NCI-H1092 (cell line): ENCODE results near the gene ARHGAP19.

Experiments used
- DNase-seq: peaks from one replicate; lab custom pipeline; 2025; lab: John Stamatoyannopoulos, UW

The ARHGAP19 gene

DNA sequence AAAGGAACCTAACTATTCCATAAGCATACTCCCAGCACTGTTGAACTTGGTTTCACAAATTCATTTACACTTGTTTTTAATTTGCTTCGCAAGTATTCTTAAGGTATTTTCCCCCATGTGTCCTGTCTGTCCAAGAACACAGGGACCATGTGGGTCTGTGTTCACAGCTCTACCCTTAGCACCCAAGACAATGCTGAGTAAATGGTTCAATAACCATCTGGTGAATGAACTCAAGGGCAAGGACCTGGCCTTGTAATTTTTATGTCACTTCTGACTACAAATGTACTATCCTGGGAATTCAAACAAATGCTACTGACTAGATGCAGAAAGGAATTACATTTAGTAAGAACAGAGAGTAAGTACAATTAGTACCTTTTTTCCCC is 63.7 kb downstream of the ARHGAP19 start:
- DNase-seq, result no peak

DNA sequence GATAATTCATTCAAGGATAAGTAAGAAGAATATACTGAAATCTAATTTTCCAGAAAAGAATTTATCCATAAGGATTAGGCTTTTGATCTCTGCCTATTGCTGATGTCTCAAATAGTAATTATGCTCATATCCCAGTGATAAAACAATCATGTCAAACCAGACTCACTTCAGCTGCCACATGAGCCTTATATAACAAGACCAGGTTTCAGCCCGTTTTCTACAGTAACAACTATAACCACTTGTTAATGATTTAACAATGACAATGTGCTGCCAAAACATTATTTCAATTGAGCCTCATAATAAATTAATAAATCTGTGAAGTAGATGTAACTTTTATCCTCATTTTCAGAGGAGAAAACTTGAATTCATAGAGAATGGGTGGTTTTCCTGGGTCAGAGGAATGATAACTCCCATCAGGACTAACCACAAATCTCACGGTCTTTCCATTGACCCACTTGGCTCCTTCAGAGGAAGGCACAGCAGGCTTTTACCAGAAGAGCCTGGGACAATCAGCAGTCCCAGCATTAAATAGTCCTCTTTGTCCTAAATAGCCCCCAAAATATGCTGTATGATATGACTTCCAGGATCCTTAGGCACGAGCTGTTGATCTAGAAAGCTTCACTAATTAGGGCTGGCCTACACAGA is 64.2 kb downstream of the ARHGAP19 start:
- no peak for DNase-seq

DNA sequence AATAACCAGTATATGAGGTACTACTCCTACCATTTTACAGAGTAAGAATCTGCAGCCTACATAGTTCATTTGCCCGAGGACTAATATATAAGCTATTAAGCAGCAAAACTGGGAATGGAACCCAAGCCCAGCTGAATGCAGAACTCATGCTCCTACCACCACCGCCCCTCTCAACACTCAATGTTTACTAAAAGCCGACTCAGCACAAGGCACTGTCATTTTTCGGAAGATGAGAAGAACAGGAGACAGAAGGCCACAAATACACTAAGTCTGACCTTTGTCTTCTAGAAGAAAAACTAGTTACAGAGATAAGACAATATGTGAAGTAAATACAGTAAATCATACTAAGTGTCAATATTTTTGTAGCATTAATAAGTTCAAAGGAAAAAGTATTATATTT is 66.0 kb downstream of the ARHGAP19 start:
- DNase-seq, result no peak

DNA sequence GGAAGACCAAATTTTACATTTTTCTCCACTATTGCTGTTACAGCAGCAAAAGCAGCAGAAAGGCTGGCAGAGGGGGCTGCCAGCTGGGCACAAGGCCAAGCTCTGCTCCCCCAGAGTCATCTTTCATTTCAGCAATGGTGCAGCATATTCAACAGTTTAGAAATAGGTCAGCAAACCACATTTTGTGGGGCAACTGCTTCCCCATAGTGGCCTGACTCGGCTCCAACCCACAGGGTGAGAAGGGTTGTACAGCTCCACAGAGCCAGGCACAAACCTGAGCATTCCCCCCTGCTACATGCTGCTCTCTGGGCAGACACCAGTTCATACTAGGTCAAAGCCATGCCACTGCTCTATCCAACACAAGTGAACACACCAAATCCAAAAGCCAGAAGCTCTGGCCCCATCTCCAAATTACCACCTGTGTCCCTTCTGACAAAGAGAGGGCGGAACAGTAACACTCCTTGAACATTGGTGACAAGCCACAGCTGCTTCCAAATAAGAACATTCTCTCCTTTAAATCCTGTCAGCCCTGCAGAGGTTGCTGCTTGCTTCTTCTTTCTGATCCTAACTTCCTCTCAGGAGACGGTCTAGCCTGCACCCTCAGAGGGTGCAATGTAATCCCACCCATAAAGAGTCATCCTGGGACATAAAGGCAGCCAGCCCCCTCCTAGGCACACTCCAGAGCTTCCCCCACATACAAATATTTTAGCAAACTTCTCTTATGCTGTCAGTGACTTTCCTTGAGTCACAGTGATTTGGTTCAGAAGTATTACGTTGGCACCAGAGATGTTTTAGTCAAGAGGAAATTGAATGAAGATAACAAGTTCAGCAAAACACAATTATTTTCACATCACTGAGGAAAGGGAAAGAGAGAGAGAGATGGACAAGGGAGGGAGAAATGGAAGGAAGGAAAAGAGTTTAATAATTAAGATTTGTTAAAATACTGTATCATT is 67.7 kb downstream of the ARHGAP19 start:
- DNase-seq, result no peak

DNA sequence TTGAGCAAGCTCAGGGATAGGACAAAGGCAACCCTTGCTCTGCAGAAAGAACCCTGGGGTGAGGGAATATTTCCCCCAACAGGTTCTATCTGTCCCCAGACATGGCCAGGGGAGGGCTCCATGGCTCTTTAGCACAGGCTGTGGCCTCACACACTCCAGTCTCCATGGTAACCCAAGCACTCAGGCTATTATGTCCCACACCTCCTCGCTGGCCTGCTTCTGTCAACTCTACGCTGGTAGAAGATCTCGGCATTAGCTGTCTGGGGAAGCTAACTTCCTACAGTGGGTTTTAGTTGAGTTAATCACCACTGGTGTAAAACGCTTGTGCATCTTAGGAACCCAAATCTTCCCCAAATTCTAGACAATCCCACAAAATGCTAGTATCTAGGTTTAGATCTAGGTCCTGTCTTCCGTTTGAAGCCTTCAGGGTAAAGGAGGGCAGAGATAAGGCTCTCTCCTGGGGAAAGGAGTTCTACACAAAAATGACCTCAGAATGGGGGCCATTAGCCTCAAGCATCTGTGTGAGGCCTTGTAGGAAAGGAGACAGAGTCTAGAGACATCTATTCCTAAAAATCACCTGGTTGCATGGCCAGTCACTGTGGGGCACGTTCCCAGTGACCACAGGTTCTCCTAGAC is 70.0 kb downstream of the ARHGAP19 start:
- peak; percentile 10 for DNase-seq

DNA sequence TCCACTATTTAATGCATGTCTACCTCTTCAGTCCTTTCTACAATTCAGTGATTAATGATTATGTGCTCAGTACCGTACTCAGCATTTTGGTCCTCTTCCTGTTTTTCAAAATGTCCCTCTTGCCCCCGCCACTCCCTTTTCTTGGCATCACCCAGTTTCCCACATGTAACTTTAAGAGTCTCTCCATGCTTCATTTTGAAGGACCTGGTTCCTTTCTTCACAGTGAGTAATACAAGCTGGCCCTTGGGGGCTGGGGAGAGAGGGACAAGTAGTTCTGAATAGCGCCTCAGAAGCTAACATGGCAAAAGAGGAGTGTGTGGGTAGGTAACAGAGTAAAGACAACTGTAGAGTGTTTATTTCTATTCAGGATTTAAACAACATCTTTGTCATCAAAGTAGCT is 72.1 kb downstream of the ARHGAP19 start:
- DNase-seq, result no peak

DNA sequence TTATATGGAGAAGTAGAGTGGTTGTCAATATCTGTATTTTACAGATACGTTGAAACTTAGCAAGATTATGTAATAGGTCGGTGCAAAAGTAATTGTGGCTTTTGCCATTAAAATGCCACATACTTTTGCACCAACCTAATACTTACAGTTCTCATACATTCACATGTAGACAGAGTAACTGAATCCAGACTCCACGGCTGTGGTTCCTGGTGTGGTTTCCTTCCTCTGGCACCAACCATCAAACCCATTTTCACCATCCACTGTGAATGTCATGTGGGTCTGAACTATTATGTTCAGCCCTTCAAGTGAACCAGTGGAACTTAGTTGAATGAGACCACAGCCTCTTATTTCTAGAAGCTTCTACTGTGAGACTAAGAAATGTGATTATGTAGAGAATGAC is 75.1 kb downstream of the ARHGAP19 start:
- DNase-seq, result no peak

DNA sequence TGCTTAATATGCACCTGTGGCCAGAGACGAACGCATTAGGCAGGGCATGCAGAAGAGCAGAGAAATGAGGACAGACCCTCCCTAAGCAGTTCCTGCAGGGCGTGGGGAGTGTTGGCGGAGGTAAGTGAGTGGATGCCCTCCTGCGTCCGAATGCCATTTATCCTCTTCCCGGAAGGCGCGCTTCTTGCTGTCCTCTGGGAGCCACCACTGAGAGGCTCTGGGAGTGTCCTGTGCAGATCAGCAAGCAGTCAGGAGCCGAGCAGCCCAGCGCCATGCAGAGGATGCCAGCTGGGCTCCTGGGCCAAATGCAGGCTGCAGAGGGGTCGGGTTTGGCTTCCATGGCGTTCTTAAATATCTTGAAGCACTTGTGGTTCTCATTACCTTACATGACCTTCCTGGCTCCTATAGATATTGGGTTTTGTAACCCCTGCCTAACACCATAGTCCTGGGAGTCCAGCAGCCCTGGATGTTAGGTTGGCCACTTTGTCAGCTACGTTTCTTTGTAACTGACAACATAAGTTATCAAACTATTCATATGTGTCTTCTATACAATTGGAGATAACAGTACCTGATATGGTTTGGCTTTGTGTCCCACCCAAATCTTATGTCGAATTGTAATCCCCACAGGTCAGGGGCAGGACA is 76.7 kb downstream of the ARHGAP19 start:
- DNase-seq, result no peak

DNA sequence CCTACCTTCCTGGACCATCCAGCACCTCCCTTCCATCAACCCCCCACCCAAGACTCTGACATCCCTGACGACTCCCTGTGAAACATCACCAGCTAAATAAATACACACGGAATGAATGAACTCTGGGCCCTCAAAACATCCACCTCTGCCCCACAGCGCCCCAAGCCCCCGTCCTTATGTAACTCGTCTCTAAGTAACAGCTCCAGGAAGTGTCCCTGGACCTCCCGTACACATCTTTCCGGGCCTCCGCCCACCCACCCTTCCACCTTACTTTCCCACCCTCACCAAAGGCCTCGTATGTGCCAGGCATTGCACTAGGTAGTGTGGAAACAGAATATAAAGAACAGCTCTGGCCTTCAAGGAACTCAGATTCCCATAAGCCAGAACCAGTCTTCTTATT is 79.0 kb downstream of the ARHGAP19 start:
- DNase-seq, result no peak

DNA sequence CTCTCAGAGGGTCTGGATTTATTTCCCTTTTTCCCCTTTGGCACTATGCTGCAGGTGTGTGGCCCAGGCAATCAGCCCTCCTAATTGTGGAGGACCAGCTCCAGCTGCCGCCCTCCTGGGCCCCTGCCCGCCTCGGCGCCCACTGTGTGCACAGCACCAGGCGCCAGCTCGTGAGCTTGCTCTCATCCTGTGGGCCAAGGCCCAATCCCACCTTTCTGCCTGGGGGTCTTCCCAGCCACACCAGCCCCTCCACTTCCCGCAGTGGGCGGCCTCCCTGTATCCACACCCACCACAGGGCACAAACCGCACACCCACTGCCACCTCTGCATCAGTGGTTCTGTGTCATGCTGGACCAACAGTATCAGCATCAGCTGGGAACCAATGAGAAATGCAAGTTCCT is 81.2 kb downstream of the ARHGAP19 start:
- DNase-seq, result no peak

DNA sequence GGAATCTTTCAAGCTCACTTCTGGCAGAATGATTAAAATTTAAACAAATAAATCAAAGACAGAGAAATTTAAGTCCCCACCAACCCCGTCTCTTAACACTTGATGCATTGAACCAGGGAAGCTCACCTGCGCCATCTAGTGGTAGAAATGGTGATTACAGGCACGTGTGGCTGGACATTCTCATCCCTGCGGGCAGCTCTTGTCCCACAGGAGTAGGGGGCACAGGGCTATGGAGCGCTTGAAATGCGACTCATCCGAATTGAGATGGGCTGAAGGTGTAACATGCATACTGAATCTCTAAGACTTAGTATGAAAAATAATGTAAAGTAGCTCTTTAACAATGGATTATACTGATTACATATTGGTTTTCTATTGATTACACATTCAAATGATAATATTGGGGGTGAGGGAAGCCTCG is 81.9 kb downstream of the ARHGAP19 start:
- peak; percentile 36 for DNase-seq

DNA sequence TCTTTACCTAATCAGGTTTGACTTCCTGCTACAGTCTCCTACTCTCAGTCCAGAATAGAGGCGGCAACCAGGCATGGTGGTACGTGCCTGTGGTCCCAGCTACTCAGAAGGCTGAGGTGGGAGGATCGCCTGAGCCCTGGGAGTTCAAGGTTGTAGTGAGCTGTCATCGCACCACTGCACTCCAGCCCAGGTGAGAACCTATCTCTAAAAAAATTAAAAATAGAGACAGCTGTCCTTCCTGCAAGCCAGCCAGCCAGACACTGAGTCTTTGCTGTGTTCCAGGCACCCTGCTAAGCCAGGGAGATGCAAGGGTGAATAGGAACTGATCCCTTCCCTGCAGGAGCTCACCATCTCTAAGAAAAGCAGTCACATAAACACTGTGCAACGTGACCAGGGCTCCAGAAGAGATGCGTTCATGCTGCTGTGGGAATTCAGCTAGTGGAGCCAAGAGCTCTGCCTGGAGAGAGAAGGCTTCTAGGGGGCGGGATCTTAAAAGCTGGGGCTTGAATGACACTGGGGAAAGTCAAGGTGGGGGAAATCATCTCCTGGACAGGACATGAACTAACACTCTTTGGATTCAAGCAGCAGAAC is 84.6 kb downstream of the ARHGAP19 start:
- no peak for DNase-seq

DNA sequence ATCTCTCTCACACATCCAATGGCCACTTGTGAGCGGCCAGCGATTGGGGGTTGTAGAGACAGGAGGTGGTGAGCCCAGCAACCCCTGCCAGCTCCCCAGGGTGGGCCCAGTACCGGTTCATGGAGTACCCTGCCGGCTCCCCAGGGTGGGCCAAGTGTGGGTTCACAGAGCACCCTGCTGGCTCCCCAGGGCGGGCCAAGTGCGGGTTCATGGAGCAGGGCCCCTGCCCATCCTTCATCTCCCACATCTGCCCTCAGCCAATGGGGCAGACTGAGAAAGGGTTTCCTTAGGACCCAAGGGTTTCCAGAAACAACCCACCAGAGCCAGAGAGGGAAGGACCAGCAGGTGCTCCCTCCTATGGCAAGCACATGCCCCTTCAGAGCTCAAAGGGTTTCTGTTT is 85.3 kb downstream of the ARHGAP19 start:
- DNase-seq, result no peak

DNA sequence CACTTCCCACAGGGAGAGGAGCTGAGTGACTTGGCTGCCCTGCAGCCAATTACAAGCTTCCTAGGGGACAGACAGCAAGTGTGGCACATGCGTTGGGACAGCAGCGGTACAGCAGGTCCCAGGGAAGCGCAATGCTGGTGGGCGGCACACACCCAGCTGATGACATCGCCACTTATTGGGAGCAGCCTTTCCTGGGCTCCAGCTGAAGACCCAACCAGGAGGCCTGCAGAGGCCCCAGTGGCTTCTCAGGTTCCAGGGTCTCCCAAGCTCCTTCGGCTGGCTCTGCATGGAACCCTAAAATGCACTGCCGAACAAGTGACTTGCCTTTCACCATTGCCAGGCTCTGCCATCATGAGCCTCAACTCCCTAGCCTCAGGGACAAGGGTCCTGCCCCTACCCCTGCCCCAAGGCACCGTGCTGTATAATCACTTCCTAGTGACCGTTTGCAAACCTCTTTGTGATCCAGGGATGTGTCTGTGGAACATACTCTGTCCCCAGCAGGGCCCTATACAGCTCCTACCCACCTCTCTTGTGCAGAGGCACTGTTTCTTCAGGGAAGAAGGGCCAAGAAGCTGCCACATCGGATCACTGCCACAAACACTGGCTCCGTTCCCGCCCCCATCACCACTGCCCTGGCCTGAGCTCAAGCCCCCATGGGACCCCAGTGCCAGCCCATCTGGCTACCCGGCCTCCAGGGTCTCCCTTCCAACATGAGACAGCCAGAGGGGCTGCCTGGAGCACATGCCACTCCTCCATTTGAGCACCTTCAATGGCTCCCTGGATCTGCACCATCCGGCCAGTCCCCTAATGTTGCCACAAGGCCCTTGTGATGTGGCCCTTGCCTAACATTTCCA is 87.4 kb downstream of the ARHGAP19 start:
- no peak for DNase-seq

DNA sequence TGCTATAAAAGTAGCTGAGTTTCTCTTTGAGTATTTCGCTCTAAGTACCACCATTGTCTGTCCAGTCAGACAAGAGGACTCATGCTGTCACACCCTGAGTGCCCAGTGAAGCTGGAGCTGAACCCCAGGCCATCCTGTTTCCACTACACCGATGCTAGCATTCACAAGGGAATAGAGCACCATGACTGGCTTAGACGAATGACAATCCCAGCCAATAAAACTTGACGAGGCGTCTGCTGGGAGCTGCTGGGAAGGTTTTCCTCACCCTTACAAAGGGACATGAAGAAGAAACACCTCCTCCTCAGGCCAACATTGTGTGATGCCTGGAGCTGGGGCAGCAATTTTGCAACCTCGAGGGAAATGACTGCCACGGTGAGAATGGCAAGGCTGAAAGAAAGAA is 89.2 kb downstream of the ARHGAP19 start:
- DNase-seq, result no peak

DNA sequence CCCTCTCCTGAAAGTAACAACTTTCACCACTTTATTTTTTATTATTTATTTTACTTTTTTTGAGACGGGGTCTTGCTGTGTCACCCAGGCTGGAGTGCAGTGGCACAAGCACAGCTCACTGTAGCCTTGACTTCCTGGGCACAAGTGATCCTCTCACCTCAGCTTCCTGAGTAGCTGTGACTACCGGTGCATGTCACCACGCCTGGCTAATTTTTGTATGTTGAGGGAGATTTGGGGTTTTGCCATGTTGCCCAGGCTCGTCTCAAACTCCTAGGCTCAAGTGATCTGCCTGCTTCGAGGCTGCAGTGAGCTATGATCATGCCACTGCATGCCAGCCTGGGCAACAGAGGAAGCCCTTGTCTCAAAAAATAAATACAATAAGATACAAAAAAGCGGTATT is 91.8 kb downstream of the ARHGAP19 start:
- DNase-seq, result no peak

DNA sequence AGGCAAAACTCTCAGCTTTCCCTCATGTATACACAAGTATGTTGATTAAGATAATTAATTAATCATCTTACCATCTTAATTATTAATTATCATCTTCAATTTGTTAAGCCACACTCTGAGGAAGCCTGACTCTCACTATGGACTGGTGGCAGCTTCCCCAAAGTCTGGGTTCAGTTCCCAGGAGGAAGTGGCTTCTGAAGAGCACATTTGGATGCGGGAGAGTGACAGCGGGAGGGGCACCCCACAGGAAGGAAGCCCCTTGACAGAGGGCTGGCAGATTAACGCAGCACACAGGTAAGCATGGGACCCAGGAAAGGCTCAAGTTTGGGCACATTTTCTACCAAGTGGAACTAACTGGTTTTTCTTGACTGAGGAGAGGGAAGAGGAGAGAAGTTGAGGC is 93.3 kb downstream of the ARHGAP19 start:
- DNase-seq, result no peak

DNA sequence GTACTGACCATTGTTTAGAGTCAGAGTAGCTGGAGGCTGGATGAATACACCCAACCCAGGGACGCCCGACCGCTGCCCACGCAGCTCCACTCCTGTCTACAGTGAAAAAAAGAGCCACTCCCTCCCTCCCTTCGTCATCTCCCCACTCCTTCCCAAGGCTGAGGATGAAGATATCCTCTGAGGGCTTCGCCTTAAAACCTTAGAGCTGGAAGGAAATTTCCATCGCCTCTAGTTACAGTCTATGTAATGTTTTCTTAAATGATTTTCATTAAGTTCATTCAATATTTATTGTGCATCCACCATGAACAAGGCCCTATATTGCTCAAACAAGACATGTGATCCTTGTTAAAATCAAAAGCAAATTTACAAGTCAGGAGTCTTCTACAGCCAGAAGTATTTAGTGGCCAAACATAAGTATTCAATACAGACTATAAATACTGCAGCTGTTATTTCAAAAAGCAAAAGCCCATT is 95.4 kb downstream of the ARHGAP19 start:
- no peak for DNase-seq

DNA sequence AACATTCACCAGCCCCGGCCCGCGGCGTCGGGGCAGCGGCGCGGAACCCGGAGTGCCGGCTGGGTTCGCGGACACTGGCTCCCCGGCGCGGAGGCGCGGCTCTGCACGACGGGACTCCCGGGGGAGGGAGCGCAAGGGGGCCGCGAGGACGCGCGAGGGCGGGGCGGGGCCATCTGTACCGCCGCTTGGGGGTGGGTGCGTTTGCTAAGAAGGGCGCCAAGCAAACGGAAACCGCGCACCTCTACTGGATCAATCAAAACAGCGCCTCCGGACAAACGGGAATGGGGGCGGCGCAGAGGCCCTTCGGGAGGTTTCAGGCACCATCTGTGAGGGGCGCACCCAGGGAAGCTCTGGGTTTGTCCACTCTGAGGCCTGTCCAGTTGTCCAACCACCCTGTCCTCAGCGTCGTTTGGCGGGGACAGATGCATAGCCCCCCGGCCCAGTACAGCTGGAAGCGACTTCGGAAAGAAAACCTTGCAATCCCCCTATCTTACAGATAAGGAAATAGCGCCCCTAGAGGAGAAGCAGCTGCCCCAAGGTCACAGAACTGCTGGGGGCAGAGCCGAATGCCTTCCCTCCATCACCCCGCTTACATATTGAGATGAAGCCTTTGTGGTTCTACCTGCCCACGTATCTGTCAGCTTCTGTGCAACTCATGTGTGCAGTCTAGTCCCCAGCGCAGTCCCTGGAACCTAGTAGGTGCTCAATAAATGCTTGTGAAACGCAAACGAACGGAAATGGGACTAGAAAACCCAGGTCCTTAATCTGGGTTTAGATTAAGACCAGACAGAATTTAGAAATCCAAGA is 96.0 kb downstream of the ARHGAP19 start:
- DNase-seq, result peak; percentile 79

DNA sequence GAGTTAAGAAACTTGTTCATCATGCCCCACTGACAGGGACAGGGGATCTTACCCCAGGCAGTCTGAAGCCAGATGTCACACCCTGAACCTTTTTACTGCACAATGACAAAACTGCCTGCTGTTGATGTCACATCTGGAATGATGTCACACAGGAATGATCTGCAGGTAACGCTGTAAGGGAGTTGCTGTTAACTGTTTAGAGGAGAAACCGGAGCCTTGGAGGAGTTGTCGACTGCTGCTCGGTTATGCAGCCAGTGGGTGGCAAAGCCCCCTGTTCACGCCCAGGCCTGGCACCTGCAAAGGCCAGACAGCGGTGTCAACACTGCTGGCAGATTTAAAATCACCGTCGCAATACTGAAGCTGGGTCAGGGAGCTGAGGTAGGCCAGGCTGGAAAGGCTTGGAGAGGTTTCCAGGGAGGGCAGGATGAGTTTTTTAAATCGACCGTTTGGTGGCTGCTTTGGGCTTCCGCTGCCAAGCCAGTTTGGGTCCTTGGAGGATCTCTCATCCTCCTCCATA is 96.7 kb downstream of the ARHGAP19 start:
- no peak for DNase-seq
